Osteoblast (primary cell): ENCODE results near the gene BPIFB2. TPM values are rescaled to one million over a fixed set of nuclear protein-coding genes. Genes with fewer than 3 reads are reported as not detected.

Experiments
- DNase-seq: peaks from one replicate; pipeline ENCODE4 v3.0.0; 2011; ENCODE audit warnings: low spot score, mixed read lengths; ENCODE audit not compliant: insufficient read length; ENCODE audit errors: missing footprints
- H2AFZ ChIP-seq: 2 replicates; pipeline ENCODE4 v1.6.0; 2011; ENCODE audit warnings: mild to moderate bottlenecking, low read length
- H3K27ac ChIP-seq: 2 replicates; pipeline ENCODE4 v1.5.1; 2011; ENCODE audit warnings: mild to moderate bottlenecking, low read depth, low read length, moderate library complexity
- H3K27me3 ChIP-seq: 2 replicates; pipeline ENCODE4 v1.6.0; 2012; ENCODE audit warnings: mild to moderate bottlenecking, control low read depth, inconsistent platforms, low read length, moderate library complexity; ENCODE audit not compliant: insufficient read depth
- H3K36me3 ChIP-seq: 2 replicates; pipeline ENCODE4 v1.5.1; 2011; ENCODE audit warnings: mild to moderate bottlenecking, low read length, control low read depth, moderate library complexity; ENCODE audit not compliant: insufficient read depth
- H3K4me1 ChIP-seq: 2 replicates; pipeline ENCODE4 v1.5.1; 2011; ENCODE audit warnings: mild to moderate bottlenecking, low read length, control low read depth, moderate library complexity; ENCODE audit not compliant: insufficient read depth
- H3K4me2 ChIP-seq: 2 replicates; pipeline ENCODE4 v1.6.0; 2011; ENCODE audit warnings: mild to moderate bottlenecking, low read length; ENCODE audit not compliant: insufficient read depth
- H3K4me3 ChIP-seq: fragments of 200-600 bp; sonication (generic); 3 replicates; pipeline ENCODE4 v1.5.1; 2012; ENCODE audit warnings: mild to moderate bottlenecking, low read length, inconsistent platforms; ENCODE audit not compliant: insufficient read depth
- H3K79me2 ChIP-seq: 2 replicates; pipeline ENCODE4 v1.6.0; 2012; ENCODE audit warnings: mild to moderate bottlenecking, low read length, control low read depth, inconsistent platforms; ENCODE audit not compliant: insufficient read depth
- H3K9me3 ChIP-seq: 2 replicates; pipeline ENCODE4 v1.5.1; 2011; ENCODE audit warnings: low read depth, low read length, control low read depth
- H4K20me1 ChIP-seq: 2 replicates; pipeline ENCODE4 v1.6.0; 2012; ENCODE audit warnings: mild to moderate bottlenecking, low read length, control low read depth; ENCODE audit not compliant: insufficient read depth
- CTCF ChIP-seq: IDR thresholded peaks from 2 replicates; pipeline ENCODE4 v1.5.1; 2011; ENCODE audit warnings: mild to moderate bottlenecking, low read depth, low read length, moderate library complexity; ENCODE audit errors: extremely low read depth
- total RNA-seq: library from RNA; depleted of rRNA; stranded (reverse); fragments of >200 nt; gene quantifications from 2 replicates; pipeline ENCODE4 v1.2.3, GENCODE V29; 2012

The BPIFB2 gene
- total RNA-seq, 1 donor = not detected

GRCh38 chr20:33005908-33006775, 1.4 kb upstream of the BPIFB2 start:
- Histone ChIP-seq H4K20me1 (no peaks in the 10 kb centered on the region), H3K36me3 (no peaks in the 10 kb centered on the region), H3K9me3 (no peaks in the 10 kb centered on the region), H3K27me3 (peaks cover 2% of the 10 kb centered on the region), H2AFZ (no peak overlapping the region), H3K4me2 (no peak overlapping the region), H3K27ac (no peak overlapping the region), H3K4me1 (no peaks in the 10 kb centered on the region), H3K4me3 (no peak overlapping the region), H3K79me2 (no peaks in the 10 kb centered on the region)
- no peak for TF ChIP-seq CTCF
- peak; percentile 32 for DNase-seq

GRCh38 chr20:33006776-33007375, 628 bp upstream of the BPIFB2 start:
- H3K4me1 ChIP-seq = no peaks in the 10 kb centered on the region
- no peaks in the 10 kb centered on the region for H3K79me2 ChIP-seq
- no peaks in the 10 kb centered on the region for H3K9me3 ChIP-seq
- H2AFZ ChIP-seq = no peak overlapping the region
- no peaks in the 10 kb centered on the region for H3K36me3 ChIP-seq
- H3K4me3 ChIP-seq = no peak overlapping the region
- peaks cover 3% of the 10 kb centered on the region for H3K27me3 ChIP-seq
- no peaks in the 10 kb centered on the region for H4K20me1 ChIP-seq
- no peak for TF ChIP-seq CTCF
- peak; percentile 34 for DNase-seq
- no peak overlapping the region for H3K27ac ChIP-seq
- no peak overlapping the region for H3K4me2 ChIP-seq

GRCh38 chr20:33008336-33009213, 1.1 kb downstream of the BPIFB2 start:
- no peaks in the 10 kb centered on the region for H3K36me3 ChIP-seq
- H3K4me2 ChIP-seq = no peak overlapping the region
- H3K27me3 ChIP-seq = peaks cover 5% of the 10 kb centered on the region
- no peaks in the 10 kb centered on the region for H4K20me1 ChIP-seq
- H3K79me2 ChIP-seq = no peaks in the 10 kb centered on the region
- DNase-seq = peak; percentile 58
- no peak overlapping the region for H3K27ac ChIP-seq
- H2AFZ ChIP-seq = no peak overlapping the region
- H3K4me1 ChIP-seq = no peaks in the 10 kb centered on the region
- TF ChIP-seq CTCF = no peak
- no peak overlapping the region for H3K4me3 ChIP-seq
- no peaks in the 10 kb centered on the region for H3K9me3 ChIP-seq
